T-cell (primary cell): ENCODE measurements around the gene POLN. TPM values are rescaled to one million over a fixed set of nuclear protein-coding genes. Genes with fewer than 3 reads are reported as not detected.
"Not testable (repeated sequence)": the region's sequence is repeated elsewhere in the genome, so short reads cannot be mapped to it uniquely, and the experiment has no call there.

ENCODE experiments used
- ATAC-seq, 4 experiments: fragments of 200-7000 bp in 3 of 4; fragments of 150-1000 bp in 1 of 4; cut with Tn5 transposase; replicated peaks in 1 of 4; 1 replicate in 3 of 4; 2 replicates in 1 of 4; pipeline ENCODE4 v1.10.0; 2021; ENCODE audit warnings: moderate library complexity in 3 of 4, mild to moderate bottlenecking in 2 of 4, moderate number of reproducible peaks in 1 of 4
- CTCF ChIA-PET, 2 donors: fragments of 300-600 bp; sonication (Branson Sonifier 250); formaldehyde crosslinking; loops; one replicate each; lab custom pipeline; 2022; ENCODE audit warnings: antibody characterized with exemption in 2 of 2; lab: Charles Lee
- POLR2A ChIA-PET, 2 donors: fragments of 300-600 bp; sonication (Branson Sonifier 250); formaldehyde crosslinking; loops; one replicate each; lab custom pipeline; 2022; ENCODE audit warnings: antibody characterized with exemption in 2 of 2; lab: Charles Lee
- DNase-seq, 35 experiments: peaks; one replicate each; pipeline versions ENCODE4 v3.0.0 to v3.0.0-alpha.2; 2013 to 2023
- H3K27ac ChIP-seq: one replicate; pipeline ENCODE4 v1.5.1; 2013; ENCODE audit warnings: low read length
- H3K27me3 ChIP-seq, 2 experiments: replicated peaks in 1 of 2; 1 replicate in 1 of 2; 2 replicates in 1 of 2; pipeline versions ENCODE4 v1.6.1 to v1.7.0; 2013; ENCODE audit warnings: low read length in 1 of 2, mixed read lengths in 1 of 2; ENCODE audit not compliant: control insufficient read depth in 2 of 2, insufficient read depth in 2 of 2; ENCODE audit errors: extremely low read depth in 1 of 2
- H3K36me3 ChIP-seq, 2 donors: 1 replicate in 1 of 2; 2 replicates in 1 of 2; pipeline versions ENCODE4 v1.6.1 to v1.7.0; 2013; ENCODE audit warnings: low read length in 1 of 2; ENCODE audit not compliant: control insufficient read depth in 2 of 2, insufficient read depth in 1 of 2; ENCODE audit errors: extremely low read depth in 1 of 2
- H3K4me1 ChIP-seq, 2 experiments: 1 replicate in 1 of 2; 2 replicates in 1 of 2; pipeline versions ENCODE4 v1.6.1 to v1.7.0; 2013; ENCODE audit warnings: low read length in 2 of 2, mixed read lengths in 1 of 2; ENCODE audit not compliant: insufficient read depth in 2 of 2, control insufficient read depth in 1 of 2; ENCODE audit errors: extremely low read depth in 1 of 2
- H3K4me3 ChIP-seq, 2 donors: 1 replicate in 1 of 2; 2 replicates in 1 of 2; pipeline versions ENCODE4 v1.5.1 to v1.7.0; 2013; ENCODE audit warnings: mild to moderate bottlenecking in 2 of 2, low read length in 1 of 2, moderate library complexity in 1 of 2; ENCODE audit not compliant: control insufficient read depth in 1 of 2; ENCODE audit errors: extremely low read depth in 1 of 2
- H3K9me3 ChIP-seq: 2 replicates; pipeline ENCODE4 v1.7.0; 2013
- H3K27ac Mint-ChIP-seq, 2 donors: one replicate each; pipeline ENCODE4 v1.8.0; 2020 to 2021; ENCODE audit warnings: mild to moderate bottlenecking in 2 of 2, mixed read lengths in 2 of 2
- H3K27me3 Mint-ChIP-seq, 2 donors: one replicate each; pipeline ENCODE4 v1.8.0; 2021 to 2022; ENCODE audit warnings: mixed read lengths in 2 of 2
- H3K36me3 Mint-ChIP-seq: one replicate; pipeline ENCODE4 v1.8.0; 2021; ENCODE audit warnings: mixed read lengths
- H3K4me1 Mint-ChIP-seq, 3 donors: one replicate each; pipeline ENCODE4 v1.8.0; 2020 to 2022; ENCODE audit warnings: mixed read lengths in 3 of 3, mild to moderate bottlenecking in 1 of 3
- H3K4me3 Mint-ChIP-seq, 3 donors: one replicate each; pipeline ENCODE4 v1.8.0; 2020 to 2022; ENCODE audit warnings: mild to moderate bottlenecking in 3 of 3, mixed read lengths in 3 of 3, moderate library complexity in 3 of 3
- H3K9me3 Mint-ChIP-seq, 3 donors: one replicate each; pipeline ENCODE4 v1.8.0; 2020 to 2022; ENCODE audit warnings: mixed read lengths in 3 of 3
- WGBS: methylation state at CpG from one replicate; pipeline ENCODE4 v1.1.5; 2013; ENCODE audit warnings: missing lambda C conversion rate; ENCODE audit not compliant: insufficient coverage; 5-methylcytosine and 5-hydroxymethylcytosine counted together
- total RNA-seq, 35 experiments: library from RNA in 6 of 35; stranded (reverse) in 6 of 35; fragments of 120-200 nt in 1 of 35; gene quantifications; one replicate each; pipeline versions ENCODE4 v1.2.1 to v1.2.4 and lab custom pipeline; 2013 to 2026

POLN gene
- total RNA-seq, 5 donors from 2014 or later (not counting 1 experiment from before 2014, with no cell fraction given), result 2.5 to 3.7 (median 2.7) TPM

DNA sequence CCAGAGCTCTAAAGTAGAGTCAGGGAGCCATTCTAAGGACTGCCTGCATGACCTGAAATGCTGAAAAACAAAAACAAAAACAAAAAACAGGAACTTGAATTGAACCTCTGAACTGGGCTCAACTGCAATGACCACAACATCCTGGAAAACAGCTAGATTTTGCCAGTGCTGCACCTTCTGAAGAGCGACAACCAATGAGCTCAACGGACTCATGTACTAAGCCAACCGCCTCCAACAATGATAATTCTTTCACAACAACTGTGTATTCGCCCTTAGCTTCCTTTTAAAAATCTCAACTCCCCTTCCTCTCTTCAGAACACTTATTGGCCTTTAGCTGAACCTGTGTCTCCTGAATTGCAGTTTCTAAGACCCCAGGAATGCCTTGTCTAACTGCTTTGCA is 69.8 kb downstream of the POLN start:
- Mint-ChIP-seq H3K4me1 (peaks cover 20 to 44% (median 24%) of the 10 kb centered on the region in 3 donors), H3K36me3 (peaks cover 5% of the 10 kb centered on the region), H3K9me3 (no peaks in the 10 kb centered on the region), H3K4me3 (peak overlapping the region in 2 of 3 donors; percentile 8 to 71), H3K27ac (peak overlapping the region; percentile 29 to 62), H3K27me3 (no peaks in the 10 kb centered on the region)
- ChIA-PET POLR2A (no interaction called here), CTCF (no interaction called here)
- 52% methylated on average over 4 of the region's 4 CpGs for WGBS
- H3K36me3 ChIP-seq, result no peaks in the 10 kb centered on the region
- no peak overlapping the region for H3K27ac ChIP-seq
- ATAC-seq (peak in 3 of 4 experiments; percentile 17 to 37 (median 31)), DNase-seq (peak in 1 of 35 experiments; percentile 5)
- H3K4me3 ChIP-seq, result no peak overlapping the region
- H3K4me1 ChIP-seq, result peaks cover 7 to 22% of the 10 kb centered on the region in 2 experiments
- no peaks in the 10 kb centered on the region for H3K9me3 ChIP-seq
- no peaks in the 10 kb centered on the region for H3K27me3 ChIP-seq

DNA sequence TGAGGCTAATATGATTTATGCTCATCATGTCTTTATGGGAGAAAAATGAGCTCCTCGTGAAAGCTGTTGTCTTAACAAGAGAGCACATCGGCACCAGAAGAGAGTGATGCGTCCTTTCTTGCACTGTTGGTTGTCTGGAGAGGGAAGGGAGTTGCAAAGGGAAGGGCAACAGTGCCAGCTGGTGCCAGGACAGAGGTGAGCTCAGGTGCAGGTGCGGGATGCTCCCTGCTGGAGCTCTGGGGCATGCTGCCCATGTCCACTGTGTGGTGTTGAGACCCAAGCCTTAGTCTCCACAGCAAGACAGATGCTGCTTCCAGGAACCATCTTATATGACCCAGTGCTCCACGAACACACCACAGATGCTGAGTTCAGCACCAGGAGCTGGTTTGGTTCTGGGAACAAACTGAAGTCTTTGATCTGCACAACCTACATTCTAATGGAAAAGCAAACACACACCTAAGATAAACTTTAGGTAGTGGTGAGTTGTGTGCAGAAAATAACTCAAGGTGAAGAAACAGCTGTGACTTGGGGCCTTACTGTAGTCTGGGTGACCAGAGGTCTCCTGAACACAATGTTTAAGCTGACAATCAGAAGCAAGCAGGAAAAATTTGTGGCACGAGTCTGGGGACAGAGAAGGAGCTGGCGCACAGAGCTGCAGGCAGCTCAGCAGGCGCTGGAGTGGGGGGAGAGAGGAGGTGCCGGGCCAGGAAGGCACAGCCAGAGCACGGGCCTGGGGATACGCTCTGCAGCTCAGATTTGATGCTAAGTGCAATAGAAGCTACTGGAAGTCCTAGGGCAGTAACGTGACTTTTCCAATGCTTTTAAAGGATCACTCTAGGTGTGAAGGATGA is 73.2 kb downstream of the POLN start:
- no peaks in the 10 kb centered on the region for H3K9me3 Mint-ChIP-seq
- ChIA-PET POLR2A (no interaction called here), CTCF (interaction anchor here in 1 of 2 donors (0.8 kb wide), 1 partner anchor 13 kb away, joined by 4 read pairs; no protein-coding TSS in a partner anchor)
- H3K27me3 Mint-ChIP-seq, result no peaks in the 10 kb centered on the region
- no peaks in the 10 kb centered on the region for H3K9me3 ChIP-seq
- no peaks in the 10 kb centered on the region for H3K27me3 ChIP-seq
- WGBS, result 86% methylated on average over 10 of the region's 12 CpGs
- no peak overlapping the region for H3K27ac ChIP-seq
- no peak overlapping the region for H3K27ac Mint-ChIP-seq
- no peak for ATAC-seq
- peaks cover 20 to 31% (median 21%) of the 10 kb centered on the region in 3 donors for H3K4me1 Mint-ChIP-seq
- peaks cover 7 to 20% of the 10 kb centered on the region in 2 experiments for H3K4me1 ChIP-seq
- no peak overlapping the region for H3K4me3 ChIP-seq
- H3K36me3 Mint-ChIP-seq, result peaks cover 17% of the 10 kb centered on the region
- no peak for DNase-seq
- no peaks in the 10 kb centered on the region for H3K36me3 ChIP-seq
- no peak overlapping the region for H3K4me3 Mint-ChIP-seq

DNA sequence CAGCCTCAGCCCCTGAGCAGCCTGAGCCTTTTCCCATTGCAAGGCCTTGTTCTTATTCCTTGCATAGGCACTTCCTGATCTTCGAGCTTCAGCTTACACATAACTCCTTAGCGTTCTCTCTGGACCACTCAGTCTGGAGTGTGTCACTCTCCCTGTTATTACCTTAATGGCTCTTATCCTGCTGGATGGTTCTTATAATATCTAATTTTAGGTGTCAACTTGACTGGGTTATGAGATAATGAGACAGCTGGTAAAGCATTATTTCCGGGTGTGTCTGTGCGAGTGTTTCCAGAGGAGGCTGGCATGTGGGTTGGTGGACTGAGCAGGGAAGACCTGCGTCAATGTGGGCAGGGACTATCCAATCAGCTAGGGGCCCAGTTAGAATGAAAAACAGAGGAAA is 75.7 kb downstream of the POLN start:
- H3K27ac Mint-ChIP-seq, result no peak overlapping the region
- POLR2A ChIA-PET, result no interaction called here
- whole genome bisulfite sequencing, result 97% methylated on average over 4 of the region's 5 CpGs
- ATAC-seq (no peak), DNase-seq (no peak)
- Histone ChIP-seq H3K4me3 (no peak overlapping the region), H3K4me1 (peaks cover 0 to 4% of the 10 kb centered on the region in 2 experiments), H3K27ac (no peak overlapping the region), H3K27me3 (no peaks in the 10 kb centered on the region), H3K9me3 (no peaks in the 10 kb centered on the region), H3K36me3 (no peaks in the 10 kb centered on the region)
- CTCF ChIA-PET, result no interaction called here
- H3K36me3 Mint-ChIP-seq, result peaks cover 17% of the 10 kb centered on the region
- peaks cover 0 to 9% (median 0%) of the 10 kb centered on the region in 3 donors for H3K4me1 Mint-ChIP-seq
- H3K9me3 Mint-ChIP-seq, result no peaks in the 10 kb centered on the region
- H3K4me3 Mint-ChIP-seq, result no peak overlapping the region
- H3K27me3 Mint-ChIP-seq, result no peaks in the 10 kb centered on the region

DNA sequence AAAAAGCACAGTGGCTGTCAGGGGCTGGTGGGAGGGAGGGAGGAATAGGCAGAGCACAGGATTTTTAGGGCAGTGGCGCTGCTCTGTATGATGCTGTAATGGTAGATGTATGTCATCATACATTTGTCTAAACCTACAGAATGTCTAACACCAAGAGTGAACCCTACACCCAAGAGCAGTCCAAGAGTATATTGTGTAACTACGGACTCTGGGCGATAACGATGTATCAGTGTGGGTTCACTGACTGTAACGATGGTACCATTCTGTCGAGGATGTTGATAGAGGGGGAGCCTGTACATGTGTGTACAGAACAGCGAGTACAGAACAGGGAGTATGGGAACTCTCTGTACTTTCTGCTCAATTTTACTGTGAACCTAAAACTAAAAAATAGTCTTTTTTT is 76.5 kb downstream of the POLN start:
- no peaks in the 10 kb centered on the region for H3K9me3 ChIP-seq

DNA sequence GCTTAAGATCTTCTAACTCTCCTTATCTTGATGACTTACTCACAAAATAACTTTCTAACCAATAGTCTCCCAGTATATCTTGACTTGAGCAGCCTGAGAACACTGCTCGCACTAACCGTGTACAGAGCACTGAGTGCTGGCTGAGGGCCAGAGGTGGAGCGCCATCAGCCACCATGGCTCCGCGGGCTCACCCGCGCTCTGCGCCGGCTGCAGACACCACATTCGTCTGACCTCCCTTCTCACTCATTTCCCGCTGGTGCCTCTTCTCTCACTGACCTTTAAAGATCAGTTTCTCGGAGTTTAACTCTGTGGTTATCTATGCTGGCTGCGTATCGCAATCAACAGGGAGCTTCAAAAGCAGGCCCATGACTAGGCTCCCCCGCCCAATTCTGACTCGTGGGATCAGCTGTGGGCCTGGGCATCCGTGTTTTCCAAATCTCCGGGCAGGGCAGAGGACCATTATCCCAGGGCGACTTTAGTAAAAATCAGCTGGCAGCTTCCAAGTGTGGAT is 78.6 kb downstream of the POLN start:
- POLR2A ChIA-PET, result no interaction called here
- no peaks in the 10 kb centered on the region for H3K27me3 ChIP-seq
- H3K9me3 Mint-ChIP-seq, result no peaks in the 10 kb centered on the region
- H3K36me3 ChIP-seq, result no peaks in the 10 kb centered on the region
- peaks cover 12% of the 10 kb centered on the region for H3K36me3 Mint-ChIP-seq
- ATAC-seq (no peak), DNase-seq (no peak)
- no peaks in the 10 kb centered on the region for H3K4me1 ChIP-seq
- WGBS, result 83% methylated on average over 19 of the region's 19 CpGs
- H3K4me3 Mint-ChIP-seq, result no peak overlapping the region
- no peak overlapping the region for H3K27ac ChIP-seq
- no peak overlapping the region for H3K27ac Mint-ChIP-seq
- CTCF ChIA-PET, result no interaction called here
- no peak overlapping the region for H3K4me3 ChIP-seq
- peaks cover 0 to 6% (median 0%) of the 10 kb centered on the region in 3 donors for H3K4me1 Mint-ChIP-seq
- H3K9me3 ChIP-seq, result no peaks in the 10 kb centered on the region
- H3K27me3 Mint-ChIP-seq, result no peaks in the 10 kb centered on the region

More for the DNA sequence above, 76.5 kb downstream of the POLN start:
- WGBS, result no CpG with 5 or more reads among the region's 7 CpGs
- Mint-ChIP-seq H3K9me3 (no peaks in the 10 kb centered on the region), H3K36me3 (peaks cover 17% of the 10 kb centered on the region), H3K4me3 (no peak overlapping the region), H3K4me1 (peaks cover 0 to 9% (median 0%) of the 10 kb centered on the region in 3 donors), H3K27ac (no peak overlapping the region), H3K27me3 (no peaks in the 10 kb centered on the region)
- DNase-seq (no peak), ATAC-seq (no peak)
- Histone ChIP-seq H3K4me3 (no peak overlapping the region), H3K27me3 (no peaks in the 10 kb centered on the region), H3K4me1 (no peaks in the 10 kb centered on the region), H3K27ac (no peak overlapping the region), H3K36me3 (no peaks in the 10 kb centered on the region)
- ChIA-PET POLR2A (no interaction called here), CTCF (no interaction called here)

DNA sequence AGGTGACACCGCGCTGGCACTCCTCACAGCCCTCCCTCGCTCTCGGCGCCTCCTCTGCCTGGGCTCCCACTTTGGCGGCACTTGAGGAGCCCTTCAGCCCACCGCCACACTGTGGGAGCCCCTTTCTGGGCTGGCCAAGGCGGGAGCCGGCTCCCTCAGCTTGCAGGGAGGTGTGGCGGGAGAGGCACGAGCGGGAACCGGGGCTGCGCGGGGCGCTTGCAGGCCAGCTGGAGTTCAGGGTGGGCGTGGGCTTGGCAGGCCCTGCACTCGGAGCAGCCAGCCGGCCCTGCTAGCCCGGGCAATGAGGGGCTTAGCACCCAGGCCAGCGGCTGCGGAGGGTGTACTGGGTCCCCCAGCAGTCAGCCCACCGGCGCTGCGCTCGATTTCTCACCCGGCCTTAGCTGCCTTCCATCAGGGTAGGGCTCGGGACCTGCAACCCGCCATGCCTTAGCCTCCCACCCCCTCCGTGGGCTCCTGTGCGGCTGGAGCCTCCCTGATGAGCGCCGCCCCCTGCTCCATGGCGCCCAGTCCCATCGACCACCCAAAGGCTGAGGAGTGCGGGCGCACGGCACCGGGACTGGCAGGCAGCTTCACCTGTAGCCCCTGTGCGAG is 80.7 kb downstream of the POLN start:
- H3K4me1 Mint-ChIP-seq, H3K27ac Mint-ChIP-seq, H3K4me3 ChIP-seq, POLR2A ChIA-PET, H3K4me3 Mint-ChIP-seq, H3K27me3 Mint-ChIP-seq, DNase-seq, H3K36me3 ChIP-seq, ATAC-seq, H3K36me3 Mint-ChIP-seq, H3K27me3 ChIP-seq, H3K27ac ChIP-seq, H3K9me3 Mint-ChIP-seq, H3K4me1 ChIP-seq, H3K9me3 ChIP-seq: not testable (repeated sequence)
- WGBS, result 93% methylated on average over 37 of the region's 40 CpGs
- CTCF ChIA-PET, result interaction anchor here in 1 of 2 donors (0.6 kb wide), 1 partner anchor 771 kb away, joined by 3 read pairs; no protein-coding TSS in a partner anchor
